Bronchial epithelial cell (primary cell): Measurements from ENCODE around the gene TRIP11. TPM values are rescaled to one million over a fixed set of nuclear protein-coding genes. Genes with fewer than 3 reads are reported as not detected.

Experiments used
- DNase-seq: peaks from one replicate; pipeline ENCODE4 v3.0.0-alpha.2; 2010; ENCODE audit warnings: low read depth
- FAIRE-seq: peaks from 2 replicates; lab custom pipeline; 2011; peaks lifted over from hg19 to GRCh38; lab: Jason Lieb, UNC
- H3K27me3 ChIP-seq: 2 replicates; pipeline ENCODE4 v1.5.1; 2011; ENCODE audit warnings: low read length; ENCODE audit not compliant: control insufficient read depth, insufficient read depth
- H3K36me3 ChIP-seq: 2 replicates; pipeline ENCODE4 v1.5.1; 2011; ENCODE audit warnings: low read length; ENCODE audit not compliant: control insufficient read depth, insufficient read depth
- H3K4me3 ChIP-seq: 2 replicates; pipeline ENCODE4 v1.5.1; 2011; ENCODE audit warnings: mild to moderate bottlenecking, low read depth, low read length, control low read depth
- total RNA-seq: library from RNA; depleted of rRNA; stranded (reverse); fragments of >200 nt; gene quantifications from 2 replicates; pipeline ENCODE4 v1.2.1, GENCODE V29; 2014
- TF ChIP-seq, protein P1 (sequence below): IDR thresholded peaks from 2 replicates; pipeline ENCODE4 v1.5.1; 2011; ENCODE audit warnings: mild to moderate bottlenecking, moderate library complexity, low read length, control low read depth, inconsistent platforms; ENCODE audit not compliant: insufficient read depth, severe bottlenecking

The TRIP11 gene
- total RNA-seq, 1 donor from 2014 or later: 13.2 TPM

DNA sequence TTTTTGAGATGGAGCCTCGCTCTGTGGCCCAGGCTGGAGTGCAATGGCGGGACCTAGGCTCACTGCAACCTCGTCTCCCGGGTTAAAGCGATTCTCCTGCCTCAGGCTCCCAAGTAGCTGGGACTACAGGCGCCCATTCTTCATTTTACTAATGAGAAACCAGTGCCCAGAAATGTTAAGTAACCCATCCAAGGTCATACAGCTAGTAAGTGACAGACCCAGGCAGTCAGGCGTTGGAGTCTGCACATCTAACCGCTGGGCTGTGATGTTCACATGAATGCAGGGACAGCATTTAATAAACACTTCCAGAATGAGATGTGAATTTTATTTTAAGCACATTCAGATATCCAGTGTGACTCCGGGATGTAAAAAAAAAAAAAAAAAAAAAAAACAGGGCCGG is 1.3 kb upstream of the TRIP11 start:
- DNase-seq (no peak), FAIRE-seq (no peak)
- H3K4me3 ChIP-seq: no peak overlapping the region
- H3K27me3 ChIP-seq: no peaks in the 10 kb centered on the region
- H3K36me3 ChIP-seq: peaks cover 1% of the 10 kb centered on the region
- TF ChIP-seq, protein P1, sequence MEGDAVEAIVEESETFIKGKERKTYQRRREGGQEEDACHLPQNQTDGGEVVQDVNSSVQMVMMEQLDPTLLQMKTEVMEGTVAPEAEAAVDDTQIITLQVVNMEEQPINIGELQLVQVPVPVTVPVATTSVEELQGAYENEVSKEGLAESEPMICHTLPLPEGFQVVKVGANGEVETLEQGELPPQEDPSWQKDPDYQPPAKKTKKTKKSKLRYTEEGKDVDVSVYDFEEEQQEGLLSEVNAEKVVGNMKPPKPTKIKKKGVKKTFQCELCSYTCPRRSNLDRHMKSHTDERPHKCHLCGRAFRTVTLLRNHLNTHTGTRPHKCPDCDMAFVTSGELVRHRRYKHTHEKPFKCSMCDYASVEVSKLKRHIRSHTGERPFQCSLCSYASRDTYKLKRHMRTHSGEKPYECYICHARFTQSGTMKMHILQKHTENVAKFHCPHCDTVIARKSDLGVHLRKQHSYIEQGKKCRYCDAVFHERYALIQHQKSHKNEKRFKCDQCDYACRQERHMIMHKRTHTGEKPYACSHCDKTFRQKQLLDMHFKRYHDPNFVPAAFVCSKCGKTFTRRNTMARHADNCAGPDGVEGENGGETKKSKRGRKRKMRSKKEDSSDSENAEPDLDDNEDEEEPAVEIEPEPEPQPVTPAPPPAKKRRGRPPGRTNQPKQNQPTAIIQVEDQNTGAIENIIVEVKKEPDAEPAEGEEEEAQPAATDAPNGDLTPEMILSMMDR: no peak

DNA sequence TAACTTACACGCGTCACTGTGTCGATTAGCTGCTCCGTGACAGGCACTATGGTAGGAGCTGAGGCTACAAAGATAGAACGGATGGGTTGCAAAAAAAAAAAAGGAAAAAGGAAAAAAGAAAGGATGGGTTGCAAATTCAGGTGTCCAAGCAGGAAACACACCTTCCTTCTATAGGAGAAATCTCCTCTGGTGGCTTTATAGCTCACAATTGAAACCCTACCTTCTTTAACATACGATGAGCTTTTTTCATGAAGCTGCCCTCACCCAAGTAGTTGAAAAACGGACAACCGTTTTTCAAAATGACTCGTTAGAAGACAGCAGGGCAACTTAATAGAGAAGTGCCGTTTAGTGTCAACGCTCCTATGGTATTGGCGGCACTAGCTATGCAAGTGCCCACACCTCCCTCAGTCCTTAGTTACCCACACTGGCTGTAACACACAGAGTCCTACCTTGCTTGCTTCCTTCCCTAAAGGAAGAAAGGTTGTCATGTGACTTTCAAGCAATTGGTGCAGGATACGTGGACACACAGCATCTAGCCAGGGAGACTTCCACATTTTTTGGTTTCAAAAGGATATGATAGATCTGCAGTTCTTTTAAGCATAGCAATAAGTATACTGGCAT is 682 bp upstream of the TRIP11 start:
- TF ChIP-seq, protein P1: no peak
- FAIRE-seq (no peak), DNase-seq (peak; percentile 63)
- H3K4me3 ChIP-seq: peak overlapping the region; percentile 90
- H3K36me3 ChIP-seq: peaks cover 1% of the 10 kb centered on the region
- H3K27me3 ChIP-seq: no peaks in the 10 kb centered on the region

DNA sequence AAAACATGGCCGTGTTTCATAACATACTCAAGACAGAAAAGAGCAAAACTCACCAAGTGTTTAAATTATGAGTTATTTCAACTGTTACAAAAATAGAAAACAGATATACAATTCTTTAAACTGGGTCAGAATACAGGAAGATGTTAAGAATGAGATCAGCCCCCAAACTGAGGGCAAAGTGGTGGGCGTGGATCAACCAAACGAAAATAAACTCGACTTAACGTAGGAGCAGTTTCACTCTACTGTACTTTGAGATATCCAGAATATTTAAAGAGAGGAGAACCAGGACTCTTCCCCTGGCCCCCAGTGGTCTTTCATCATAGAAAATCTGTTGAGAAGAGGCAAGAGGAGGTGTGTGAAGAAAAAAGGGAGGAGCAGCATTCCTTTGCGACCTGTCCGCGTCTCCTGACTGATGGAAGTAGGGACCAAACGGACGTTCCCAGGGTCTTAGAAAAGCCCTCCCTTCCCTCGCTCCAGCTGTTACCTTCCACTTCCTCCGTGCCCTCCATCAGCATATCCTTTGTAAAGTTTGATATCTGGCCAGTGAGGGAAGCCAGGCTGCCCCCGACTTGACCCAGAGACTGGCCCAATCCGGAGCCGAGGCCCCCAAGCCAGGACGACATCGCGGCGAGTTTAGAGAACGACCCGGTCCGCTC is 668 bp downstream of the TRIP11 start:
- Histone ChIP-seq H3K36me3 (peaks cover 1% of the 10 kb centered on the region), H3K27me3 (no peaks in the 10 kb centered on the region), H3K4me3 (peak overlapping the region; percentile 90)
- TF ChIP-seq, protein P1: no peak
- FAIRE-seq: no peak
- peak; percentile 64 for DNase-seq

DNA sequence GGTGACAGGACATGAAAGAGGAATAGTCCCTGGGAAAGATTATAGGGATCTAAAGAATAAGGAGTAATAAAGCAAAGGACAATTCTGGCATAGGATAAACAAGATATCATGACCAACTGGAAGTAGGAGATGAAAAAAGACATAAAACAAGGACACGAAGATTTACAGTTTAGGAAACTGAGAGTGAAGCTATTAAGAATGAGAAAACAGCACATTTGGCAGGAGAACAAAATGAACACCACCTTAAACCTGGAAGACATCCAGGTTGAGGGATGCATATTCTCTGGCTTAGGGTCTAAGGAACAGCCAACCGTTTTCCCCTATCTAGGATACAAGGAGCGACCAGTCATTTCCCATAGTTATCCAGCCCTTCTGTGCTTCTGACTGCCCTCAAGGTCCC is 1.9 kb downstream of the TRIP11 start:
- H3K27me3 ChIP-seq: no peaks in the 10 kb centered on the region
- no peak for FAIRE-seq
- DNase-seq: no peak

DNA sequence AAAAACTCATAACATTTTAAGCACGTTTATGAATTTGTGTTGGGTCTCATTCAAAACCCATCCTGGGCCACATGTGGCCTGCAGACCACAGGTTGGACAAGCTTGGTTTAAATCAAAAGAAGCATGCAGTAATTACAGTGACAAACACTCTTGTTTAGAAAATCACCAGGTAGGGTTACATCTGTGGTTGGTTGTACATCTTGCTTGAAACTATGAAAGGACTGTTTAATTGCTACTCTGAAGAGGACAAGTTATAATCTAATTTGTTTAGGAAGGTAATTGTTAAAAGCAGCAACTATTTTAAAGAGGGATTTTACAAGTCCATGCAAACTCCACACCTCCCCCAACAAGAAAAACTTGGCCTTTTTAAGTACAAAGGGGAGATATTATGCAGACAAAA is 4.0 kb downstream of the TRIP11 start:
- Histone ChIP-seq H3K27me3 (no peaks in the 10 kb centered on the region), H3K4me3 (no peak overlapping the region), H3K36me3 (peaks cover 1% of the 10 kb centered on the region)
- FAIRE-seq (no peak), DNase-seq (no peak)
- TF ChIP-seq, protein P1: no peak

More for the DNA sequence above, 1.9 kb downstream of the TRIP11 start:
- Histone ChIP-seq H3K36me3 (peaks cover 1% of the 10 kb centered on the region), H3K4me3 (peak overlapping the region; percentile 90)
- TF ChIP-seq, protein P1: no peak
